NOMO-1 treated with DMSO at 0.1 percent for 48 hours (cell line): Measurements from ENCODE around the gene VEPH1.
"Not testable (repeated sequence)": the region's sequence is repeated elsewhere in the genome, so short reads cannot be mapped to it uniquely, and the experiment has no call there.

Source experiments
- DNase-seq: peaks from one replicate; lab custom pipeline; 2025; ENCODE audit not compliant: unreplicated experiment; lab: John Stamatoyannopoulos, UW

The VEPH1 gene

GRCh38 chr3:157354254-157354653 is 149.0 kb downstream of the VEPH1 start:
- no peak for DNase-seq

DNA sequence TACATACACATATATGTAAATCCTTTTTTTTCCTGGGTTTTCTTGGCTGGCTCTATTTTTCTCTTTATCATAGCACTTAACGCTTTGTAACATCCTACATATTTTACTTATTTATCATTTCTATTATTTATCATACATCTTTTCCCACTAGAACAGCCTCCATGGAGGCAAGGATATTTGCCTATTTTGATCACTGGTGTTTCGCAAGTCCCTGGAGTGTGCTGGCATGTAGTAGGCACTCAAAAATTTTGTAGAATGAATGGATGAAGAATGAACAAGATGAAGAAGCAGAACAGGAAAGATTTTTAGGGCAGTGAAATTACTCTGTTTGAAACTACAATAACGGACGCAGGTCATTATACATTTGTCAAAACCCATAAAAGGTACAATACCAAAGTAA is 149.6 kb downstream of the VEPH1 start:
- no peak for DNase-seq

GRCh38 chr3:157351981-157352380 is 151.2 kb downstream of the VEPH1 start:
- DNase-seq, result no peak

DNA sequence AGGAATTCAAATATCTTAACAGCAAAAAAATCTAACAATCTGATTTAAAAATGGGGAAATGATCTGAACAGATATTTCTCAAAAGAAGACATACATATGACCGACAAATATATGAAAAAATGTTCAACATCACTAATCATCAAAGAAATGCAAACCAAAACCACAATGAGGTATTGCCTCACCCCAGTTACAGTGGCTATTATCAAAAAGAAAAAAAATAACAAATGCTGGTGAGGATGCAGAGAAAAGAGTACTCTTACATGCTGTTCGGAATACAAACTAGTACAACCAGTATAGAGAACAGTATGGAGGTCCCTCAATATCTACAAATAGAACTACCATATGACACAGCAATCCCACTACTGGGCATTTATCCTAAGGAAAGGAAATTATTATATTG is 152.6 kb downstream of the VEPH1 start:
- not testable (repeated sequence) for DNase-seq

GRCh38 chr3:157348304-157349075 is 154.7 kb downstream of the VEPH1 start:
- not testable (repeated sequence) for DNase-seq

DNA sequence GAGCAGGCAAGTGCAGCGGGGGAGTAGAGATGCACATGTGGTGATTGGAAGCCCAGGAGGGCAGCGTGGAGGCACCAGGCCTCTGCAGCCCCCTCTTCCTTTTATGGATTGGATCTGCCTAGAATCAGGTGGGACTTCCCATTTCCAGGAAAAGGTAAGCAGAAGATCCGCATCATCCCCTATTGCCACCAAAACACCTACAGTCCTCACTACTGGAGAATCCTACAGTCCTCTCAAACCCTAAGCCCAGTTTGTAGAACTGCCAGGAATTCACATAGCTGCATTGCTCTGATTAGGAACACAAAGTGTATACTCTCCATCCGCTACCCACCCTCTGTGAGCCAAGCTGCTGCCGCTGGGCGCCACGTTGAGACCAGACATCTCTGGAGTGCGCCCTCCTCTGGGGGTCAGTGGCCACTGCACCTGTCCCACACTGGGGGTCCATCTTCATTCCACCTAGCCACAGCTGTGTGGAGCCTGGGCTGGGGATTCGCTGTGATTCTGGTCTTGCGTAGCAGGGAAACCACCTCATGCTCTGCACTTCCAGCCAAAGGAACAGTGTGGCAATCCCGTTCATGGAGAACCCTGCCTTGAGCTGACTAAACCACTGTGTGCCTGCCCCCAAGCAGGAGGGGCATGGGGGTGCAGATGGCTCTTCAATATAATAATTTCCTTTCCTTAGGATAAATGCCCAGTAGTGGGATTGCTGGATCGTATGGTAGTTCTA is 155.5 kb downstream of the VEPH1 start:
- DNase-seq, result no peak

DNA sequence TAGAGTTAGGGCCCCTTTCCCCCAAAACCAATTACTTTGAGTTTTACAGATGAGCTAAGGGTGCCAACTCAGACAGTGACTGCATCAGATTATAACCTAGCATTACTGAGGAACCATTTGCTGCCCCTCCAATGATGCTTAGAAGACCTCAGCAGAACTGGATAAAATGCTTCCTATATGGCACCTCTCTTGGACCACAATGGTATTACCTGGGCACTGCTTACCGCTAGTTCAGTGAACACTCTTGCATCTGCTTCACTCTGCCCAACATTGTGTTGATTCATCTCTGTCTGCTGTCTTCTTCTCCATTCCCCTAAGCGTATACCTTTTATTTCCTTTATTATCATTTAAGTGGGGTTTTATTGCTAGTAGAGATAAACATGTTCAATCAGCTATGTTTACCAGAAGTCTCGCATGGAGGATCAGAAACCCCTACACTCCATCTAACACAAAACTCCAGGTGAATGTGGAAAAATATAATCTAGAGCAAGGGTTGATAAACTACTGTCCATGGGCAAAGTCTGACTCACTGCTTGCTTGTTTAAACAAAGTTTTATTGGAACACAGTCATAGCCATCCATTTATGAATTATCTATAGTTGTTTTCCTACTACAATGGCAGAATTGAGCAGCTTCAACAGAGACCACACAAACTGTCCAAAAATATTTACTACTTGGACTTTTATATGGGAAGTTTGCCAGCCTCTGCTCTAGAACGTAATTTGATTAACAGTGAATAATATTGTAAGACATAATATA is 166.8 kb downstream of the VEPH1 start:
- DNase-seq, result no peak

DNA sequence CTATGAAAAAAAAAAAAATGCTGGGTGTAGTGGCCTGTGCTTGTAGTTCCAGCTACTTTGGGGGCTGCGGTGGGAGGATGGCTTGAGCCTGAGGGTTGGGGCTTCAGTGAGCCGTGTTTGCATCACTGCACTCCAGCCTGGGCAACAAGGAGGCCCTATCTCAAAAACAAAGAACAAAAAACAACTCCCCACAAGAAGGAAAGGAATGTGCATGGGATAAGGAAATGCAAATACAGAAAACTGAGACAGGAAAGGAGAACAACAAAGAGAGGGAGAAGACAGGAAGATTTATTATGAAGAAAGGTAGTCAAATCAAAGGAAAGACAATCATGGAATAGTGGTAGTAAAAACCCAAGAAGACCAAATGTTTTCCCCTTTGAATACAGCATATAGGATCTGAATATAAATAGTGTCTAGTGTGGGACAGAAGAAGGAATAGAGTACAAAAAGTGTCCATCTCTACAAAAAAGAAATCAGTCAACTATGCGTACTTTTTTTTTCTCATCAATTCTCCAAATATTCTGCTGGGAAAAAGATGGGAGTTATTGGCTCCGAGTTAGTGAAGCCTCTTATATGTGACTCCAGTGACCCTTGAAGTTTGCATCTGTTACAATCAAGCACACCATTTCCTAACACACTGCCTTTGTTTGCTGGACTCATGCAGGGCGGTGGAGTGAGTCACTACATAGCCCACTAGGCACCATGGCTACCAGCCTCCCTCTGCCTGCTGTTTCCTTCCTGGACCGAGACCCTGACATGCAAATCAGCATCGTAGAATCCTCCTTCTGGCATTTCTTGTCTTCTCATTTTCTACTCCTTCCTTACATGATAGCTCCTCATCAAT is 167.8 kb downstream of the VEPH1 start:
- no peak for DNase-seq

DNA sequence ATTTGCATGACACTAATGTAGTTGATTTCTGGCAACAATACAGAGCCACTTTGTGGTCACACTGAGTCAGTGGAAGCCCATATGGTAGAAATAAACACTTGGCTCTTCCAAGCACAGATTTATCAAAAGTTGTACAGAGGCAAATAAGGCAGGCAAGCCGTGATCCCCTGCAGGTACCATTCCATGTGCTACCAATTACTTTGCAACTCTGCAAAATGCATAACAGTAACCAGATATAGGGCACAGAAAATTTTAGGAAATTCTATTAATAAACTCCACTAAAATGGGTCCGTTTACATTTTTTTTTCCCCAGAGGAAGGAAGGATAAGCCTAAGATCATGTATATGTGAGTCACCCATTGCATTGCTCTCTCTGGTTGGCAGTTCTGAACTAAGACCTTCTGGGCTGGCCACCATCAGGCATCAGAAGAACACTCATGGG is 169.6 kb downstream of the VEPH1 start:
- DNase-seq, result no peak

DNA sequence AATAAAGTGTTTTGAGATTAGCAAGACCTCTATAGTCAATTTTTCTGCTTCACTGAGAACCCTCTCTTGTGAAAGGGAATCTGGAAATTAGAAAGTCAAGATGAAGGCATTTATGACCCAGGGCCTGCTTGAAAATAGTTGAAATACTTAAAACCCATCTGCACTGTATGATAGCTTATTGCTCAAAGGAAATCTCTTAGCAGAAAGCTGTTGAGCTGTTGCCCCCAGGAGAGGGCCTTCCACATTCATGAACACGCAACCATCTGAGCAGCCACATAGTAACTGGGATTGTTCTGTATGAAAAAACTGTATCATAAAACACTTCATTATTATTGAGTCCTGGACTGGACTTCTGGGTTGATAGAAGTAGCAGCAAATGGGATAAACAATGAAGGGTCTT is 173.0 kb downstream of the VEPH1 start:
- DNase-seq, result no peak

DNA sequence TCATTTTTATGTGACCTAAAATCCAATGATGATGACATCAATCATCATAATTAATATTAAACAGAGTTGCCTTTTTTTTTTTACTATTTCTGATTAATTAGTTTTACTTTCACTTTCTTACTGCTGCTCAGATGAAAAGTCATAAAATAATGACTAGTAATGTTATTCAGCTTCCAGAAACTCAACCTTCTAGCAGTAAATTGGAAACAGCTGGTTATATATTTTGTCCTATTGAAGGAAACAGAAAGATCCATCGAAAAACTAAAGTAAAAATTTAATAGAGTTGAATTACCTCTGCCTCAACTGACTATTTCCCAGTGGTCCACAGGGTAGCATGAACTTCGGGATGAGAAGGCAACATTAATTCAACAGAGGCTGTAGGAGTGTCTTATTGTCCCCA is 173.7 kb downstream of the VEPH1 start:
- DNase-seq, result no peak

- DNase-seq, result no peak
These were observed 175.4 kb downstream of the VEPH1 start for GRCh38 chr3:157327837-157328236.

DNA sequence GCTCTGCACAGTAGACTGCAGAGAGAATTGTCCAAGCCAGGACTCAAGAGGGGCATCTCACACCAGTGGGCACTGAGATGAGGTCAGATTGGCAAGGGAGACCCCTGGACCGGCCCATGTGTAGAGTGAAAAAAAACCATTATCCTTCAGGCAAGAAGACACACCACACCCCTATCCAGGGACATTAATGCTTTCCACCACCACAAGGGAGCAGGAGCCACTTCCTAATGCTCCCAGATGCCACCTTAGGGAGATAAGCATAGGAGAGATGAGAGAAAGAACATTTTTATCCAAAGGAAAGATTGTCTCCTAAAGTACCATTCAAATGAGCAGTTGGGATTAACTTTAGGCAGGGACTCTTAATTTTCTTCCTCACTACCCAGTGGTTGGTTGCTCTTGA is 176.2 kb downstream of the VEPH1 start:
- no peak for DNase-seq

DNA sequence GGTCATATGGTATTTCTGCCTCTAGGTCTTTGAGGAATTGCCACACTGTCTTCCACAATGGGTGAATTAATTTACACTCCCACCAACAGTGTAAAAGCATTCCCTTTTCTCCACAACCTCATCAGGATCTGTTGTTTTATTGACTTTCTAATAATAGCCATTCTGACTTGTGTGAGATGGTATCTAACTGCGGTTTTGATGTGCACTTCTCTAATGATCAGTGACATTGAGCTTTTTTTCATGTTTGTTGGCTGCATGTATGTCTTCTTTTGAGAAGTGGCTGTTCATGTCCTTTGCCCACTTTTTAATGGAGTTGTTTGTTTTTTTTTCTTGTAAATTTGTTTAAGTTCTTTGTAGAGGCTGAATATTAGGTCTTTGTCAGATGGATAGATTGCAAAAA is 178.3 kb downstream of the VEPH1 start:
- not testable (repeated sequence) for DNase-seq

GRCh38 chr3:157323360-157323759 is 179.9 kb downstream of the VEPH1 start:
- no peak for DNase-seq

GRCh38 chr3:157319672-157320071 is 183.5 kb downstream of the VEPH1 start:
- no peak for DNase-seq

DNA sequence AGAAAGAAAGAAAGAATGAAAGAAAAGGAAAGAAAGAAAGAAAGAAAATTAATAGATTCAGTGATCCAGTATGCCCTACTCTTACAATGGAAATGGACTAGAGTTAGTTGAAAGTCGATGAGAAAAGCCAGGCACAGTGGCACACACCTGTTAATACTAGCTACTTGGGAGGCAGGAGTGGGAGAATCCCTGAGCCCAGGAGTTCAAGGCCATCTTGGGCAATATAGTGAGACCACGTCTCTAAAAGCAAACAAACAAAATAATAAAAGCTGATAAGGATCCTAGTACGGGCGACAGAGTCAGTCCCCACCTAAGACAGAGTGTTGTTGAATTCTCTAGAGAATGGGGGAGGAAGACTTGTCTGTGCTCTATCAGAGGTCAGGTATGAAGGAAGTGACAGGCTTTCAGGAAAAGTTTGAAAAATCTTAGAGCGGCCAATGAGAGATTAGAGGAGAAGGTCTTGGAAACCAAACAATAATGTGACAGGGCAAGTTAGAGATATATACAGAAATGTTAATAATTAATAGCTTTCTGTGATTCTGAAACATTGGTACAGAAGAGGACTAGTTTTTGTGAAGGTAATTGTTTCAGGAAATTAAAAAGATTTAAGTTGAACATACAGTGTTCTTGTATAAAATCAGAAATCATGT is 184.5 kb downstream of the VEPH1 start:
- DNase-seq, result no peak

- no peak for DNase-seq
These were observed 185.3 kb downstream of the VEPH1 start for GRCh38 chr3:157317895-157318294.

DNA sequence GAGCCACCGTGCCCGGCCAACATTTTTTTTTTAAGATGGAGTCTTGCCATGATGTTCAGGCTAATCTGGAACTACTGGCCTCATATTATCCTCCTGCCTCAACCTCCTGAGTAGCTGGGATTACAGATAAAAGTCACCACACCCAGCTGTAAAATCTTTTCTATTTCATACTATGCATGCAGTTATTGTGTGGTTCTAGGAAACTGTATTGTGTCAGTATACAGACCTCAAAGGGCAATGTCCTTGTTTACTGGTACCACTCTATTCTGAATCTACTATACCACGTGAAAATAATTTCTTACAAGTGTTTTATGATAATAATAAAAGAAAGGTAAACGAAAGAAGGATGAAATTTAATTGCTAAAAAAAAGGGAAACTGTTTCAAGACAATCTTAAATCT is 190.0 kb downstream of the VEPH1 start:
- no peak for DNase-seq

DNA sequence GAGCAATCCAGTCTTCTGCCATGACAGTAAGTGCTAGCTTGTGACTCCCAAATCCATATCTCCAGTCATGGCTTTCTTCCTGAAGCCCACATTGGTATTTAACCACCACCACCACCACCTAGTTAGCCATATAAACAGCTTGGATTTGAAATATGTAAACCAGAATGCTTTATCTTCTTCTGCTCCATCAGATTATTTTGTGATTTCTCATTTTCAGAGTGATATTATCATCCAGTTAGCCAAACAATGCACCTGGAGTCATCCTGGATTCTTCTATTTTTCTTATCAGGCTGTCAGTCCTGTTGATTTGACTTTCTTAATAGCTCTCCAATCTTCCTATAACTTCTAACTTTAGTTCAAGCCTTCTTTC is 190.9 kb downstream of the VEPH1 start:
- no peak for DNase-seq
